Omental fat pad (tissue), 4 donors: Measurements from ENCODE around the gene VPS51. TPM values are rescaled to one million over a fixed set of nuclear protein-coding genes. Genes with fewer than 3 reads are reported as not detected.

Experiments
- ATAC-seq: fragments of 150-250 bp; one replicate; pipeline ENCODE4 v1.9.1; 2016; ENCODE audit warnings: mild to moderate bottlenecking, moderate library complexity; ENCODE audit not compliant: low FRiP score
- DNase-seq: peaks from one replicate; pipeline ENCODE4 v3.0.0-alpha.2; 2019; ENCODE audit warnings: low spot score
- total RNA-seq, 4 donors: library from RNA; depleted of rRNA; stranded (reverse); fragments of >200 nt; gene quantifications; one replicate each; pipeline ENCODE4 v1.1.0, GENCODE V29; 2016
- TF ChIP-seq, protein P1 (sequence below), 3 donors: fragments of 450-650 bp; IDR thresholded peaks; one replicate each; pipeline ENCODE4 v1.5.1; 2016 to 2017; ENCODE audit warnings: antibody characterized with exemption in 3 of 3, mild to moderate bottlenecking in 3 of 3, moderate library complexity in 2 of 3

The VPS51 gene
- total RNA-seq, 4 donors from 2014 or later: 151 to 208 (median 192) TPM

GRCh38 chr11:65057526-65057925 lies 38.5 kb upstream of the VPS51 start:
- ATAC-seq (no peak), DNase-seq (no peak)
- TF ChIP-seq, protein P1, sequence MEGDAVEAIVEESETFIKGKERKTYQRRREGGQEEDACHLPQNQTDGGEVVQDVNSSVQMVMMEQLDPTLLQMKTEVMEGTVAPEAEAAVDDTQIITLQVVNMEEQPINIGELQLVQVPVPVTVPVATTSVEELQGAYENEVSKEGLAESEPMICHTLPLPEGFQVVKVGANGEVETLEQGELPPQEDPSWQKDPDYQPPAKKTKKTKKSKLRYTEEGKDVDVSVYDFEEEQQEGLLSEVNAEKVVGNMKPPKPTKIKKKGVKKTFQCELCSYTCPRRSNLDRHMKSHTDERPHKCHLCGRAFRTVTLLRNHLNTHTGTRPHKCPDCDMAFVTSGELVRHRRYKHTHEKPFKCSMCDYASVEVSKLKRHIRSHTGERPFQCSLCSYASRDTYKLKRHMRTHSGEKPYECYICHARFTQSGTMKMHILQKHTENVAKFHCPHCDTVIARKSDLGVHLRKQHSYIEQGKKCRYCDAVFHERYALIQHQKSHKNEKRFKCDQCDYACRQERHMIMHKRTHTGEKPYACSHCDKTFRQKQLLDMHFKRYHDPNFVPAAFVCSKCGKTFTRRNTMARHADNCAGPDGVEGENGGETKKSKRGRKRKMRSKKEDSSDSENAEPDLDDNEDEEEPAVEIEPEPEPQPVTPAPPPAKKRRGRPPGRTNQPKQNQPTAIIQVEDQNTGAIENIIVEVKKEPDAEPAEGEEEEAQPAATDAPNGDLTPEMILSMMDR (IDR thresholded peaks at IDR 0.05): no peak

DNA sequence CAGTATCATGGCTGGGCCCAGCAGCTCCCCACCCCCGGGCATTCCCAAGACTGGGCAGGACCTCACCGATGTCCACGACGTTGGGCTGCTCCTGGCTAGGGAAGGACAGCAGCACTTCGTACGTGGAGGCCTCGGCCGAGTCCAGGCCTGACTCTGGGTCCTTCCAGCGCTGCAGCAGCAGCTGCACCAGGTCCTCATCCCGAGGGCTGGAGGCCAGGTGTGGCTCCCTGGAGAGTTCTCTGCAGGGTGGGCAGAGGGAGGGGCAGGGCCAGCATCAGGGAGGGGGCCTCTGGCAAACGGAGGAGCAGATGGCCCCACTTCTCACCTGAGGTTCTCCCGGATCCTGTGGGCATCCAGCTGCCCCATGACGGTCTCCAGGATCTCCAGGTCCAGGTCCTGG lies 38.0 kb upstream of the VPS51 start:
- ATAC-seq (no peak), DNase-seq (no peak)
- TF ChIP-seq, protein P1 (IDR thresholded peaks at IDR 0.05): no peak

DNA sequence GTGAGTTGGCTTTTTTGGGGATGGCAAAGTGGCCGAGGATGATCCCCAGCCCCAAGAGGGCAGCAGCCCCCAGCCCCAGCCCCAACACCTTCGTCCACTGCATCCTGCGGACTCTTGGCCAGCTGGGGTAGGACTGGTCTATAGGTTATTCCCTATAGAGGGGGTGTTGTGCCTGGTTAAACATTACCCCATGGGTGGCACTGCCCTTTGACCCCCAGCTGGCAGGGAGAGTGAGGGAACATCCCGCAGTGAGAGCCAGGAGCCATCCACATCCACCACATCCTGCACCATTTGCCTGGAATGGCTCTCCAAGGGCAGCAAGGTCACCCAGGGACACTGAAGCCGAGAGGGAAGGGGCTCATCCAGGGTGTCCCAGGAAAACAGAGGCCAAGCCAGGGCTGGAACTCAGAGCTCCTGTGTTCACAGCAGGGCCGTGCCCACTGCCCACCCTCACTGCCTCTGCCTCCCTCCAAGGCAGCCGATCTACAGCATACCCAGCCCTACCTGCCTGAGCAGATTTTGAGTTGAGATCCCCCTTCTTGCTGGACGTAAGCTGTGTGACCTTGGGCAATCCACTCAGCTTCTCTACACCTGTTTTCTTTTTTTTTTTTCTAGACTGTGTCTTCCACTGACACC lies 37.5 kb upstream of the VPS51 start, which contains the start of gene NAALADL1:
NAALADL1 (minus strand) TSS at position 135 of the 636 bp plus-strand sequence; CDS start at position 103, 32 bp downstream.
- ATAC-seq (no peak), DNase-seq (no peak)
- TF ChIP-seq, protein P1 (IDR thresholded peaks at IDR 0.05): no peak

- no peak for DNase-seq
- ATAC-seq: no peak
- TF ChIP-seq, protein P1 (IDR thresholded peaks at IDR 0.05): no peak
Observed at GRCh38 chr11:65059523-65059922, 36.5 kb upstream of the VPS51 start.

- DNase-seq (no peak), ATAC-seq (no peak)
- TF ChIP-seq, protein P1 (IDR thresholded peaks at IDR 0.05): no peak
Observed at GRCh38 chr11:65059959-65060824, 35.8 kb upstream of the VPS51 start.

DNA sequence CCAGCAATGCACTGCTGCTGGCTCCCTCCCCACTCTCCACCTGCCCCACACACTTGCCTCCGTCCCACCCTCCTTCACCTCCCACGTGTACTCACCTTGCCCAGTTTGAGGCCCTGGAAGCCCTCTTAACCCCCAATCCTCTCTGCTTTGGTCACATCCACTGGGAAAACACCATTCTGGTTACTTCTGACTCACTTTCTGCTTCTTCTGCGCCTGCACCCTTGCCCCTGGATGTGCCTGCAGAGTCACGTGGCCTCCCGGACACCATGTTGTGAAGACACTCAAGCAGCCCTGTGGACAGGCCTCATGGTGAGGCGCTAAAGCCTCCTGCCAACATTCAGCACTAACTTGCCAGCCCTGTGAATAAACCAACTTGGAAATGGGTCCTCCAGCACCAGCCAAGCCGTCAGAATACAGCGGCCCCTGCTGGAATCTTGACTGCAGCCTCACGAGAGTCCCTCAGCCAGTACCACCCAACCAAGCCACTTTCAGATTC lies 35.1 kb upstream of the VPS51 start:
- TF ChIP-seq, protein P1 (IDR thresholded peaks at IDR 0.05): no peak
- ATAC-seq (no peak), DNase-seq (no peak)
